Loucy (cell line): ENCODE data around the gene NEMP2.

ENCODE experiments used
- H2AFZ ChIP-seq: fragments of 200-600 bp; sonication (generic); 2 replicates; pipeline ENCODE4 v1.6.0; 2016; ENCODE audit warnings: antibody characterized with exemption, mild to moderate bottlenecking, low read length, moderate library complexity
- H3F3A ChIP-seq: fragments of 200-600 bp; 2 replicates; pipeline ENCODE4 v1.6.0; 2016; ENCODE audit warnings: antibody characterized with exemption, low read depth, mild to moderate bottlenecking
- H3K27me3 ChIP-seq: fragments of 200-600 bp; sonication (generic); 2 replicates; pipeline ENCODE4 v1.6.1; 2014; ENCODE audit warnings: low read length, mild to moderate bottlenecking; ENCODE audit not compliant: insufficient read depth, poor library complexity, severe bottlenecking
- H3K36me3 ChIP-seq: fragments of 200-600 bp; sonication (generic); 2 replicates; pipeline ENCODE4 v1.6.1; 2016; ENCODE audit warnings: low read length; ENCODE audit not compliant: insufficient read depth
- H3K4me1 ChIP-seq: fragments of 200-600 bp; sonication (generic); 2 replicates; pipeline ENCODE4 v1.5.1; 2014; ENCODE audit warnings: low read length, mild to moderate bottlenecking; ENCODE audit not compliant: insufficient read depth, poor library complexity, severe bottlenecking
- H3K4me2 ChIP-seq: fragments of 200-600 bp; sonication (generic); 2 replicates; pipeline ENCODE4 v1.6.0; 2014; ENCODE audit warnings: antibody characterized with exemption, low read length, low read depth, mild to moderate bottlenecking; ENCODE audit not compliant: poor library complexity, severe bottlenecking
- H3K4me3 ChIP-seq: fragments of 200-600 bp; sonication (generic); 2 replicates; pipeline ENCODE4 v1.5.1; 2014; ENCODE audit warnings: low read length, mild to moderate bottlenecking, mixed read lengths; ENCODE audit not compliant: poor library complexity, severe bottlenecking
- H3K79me2 ChIP-seq: fragments of 200-600 bp; sonication (generic); 2 replicates; pipeline ENCODE4 v1.6.1; 2014; ENCODE audit warnings: low read length; ENCODE audit not compliant: insufficient read depth
- H3K9ac ChIP-seq: fragments of 200-600 bp; sonication (generic); 2 replicates; pipeline ENCODE4 v1.6.0; 2014; ENCODE audit warnings: mild to moderate bottlenecking, low read depth, low read length, moderate library complexity; ENCODE audit not compliant: poor library complexity, severe bottlenecking
- H3K9me2 ChIP-seq: fragments of 200-600 bp; sonication (generic); replicated peaks from 2 replicates; pipeline ENCODE4 v1.6.1; 2016; ENCODE audit warnings: low read depth, low read length, mixed read lengths
- H3K9me3 ChIP-seq: fragments of 200-600 bp; sonication (generic); 2 replicates; pipeline ENCODE4 v1.6.1; 2014; ENCODE audit warnings: mild to moderate bottlenecking, antibody characterized with exemption, low read length, low read depth; ENCODE audit not compliant: insufficient read depth
- H4K20me1 ChIP-seq: fragments of 200-600 bp; sonication (generic); 2 replicates; pipeline ENCODE4 v1.6.0; 2014; ENCODE audit warnings: antibody characterized with exemption, low read length, mild to moderate bottlenecking; ENCODE audit not compliant: insufficient read depth, poor library complexity, severe bottlenecking
- EZH2phosphoT487 ChIP-seq: fragments of 200-600 bp; IDR thresholded peaks from 2 replicates; pipeline ENCODE4 v1.6.1; 2018; ENCODE audit warnings: antibody characterized with exemption, mild to moderate bottlenecking, moderate library complexity, borderline replicate concordance
- TF ChIP-seq, protein P1 (sequence below): fragments of 200-600 bp; sonication (generic); conservative IDR thresholded peaks from 2 replicates; pipeline ENCODE4 v1.5.1; 2014; ENCODE audit warnings: mild to moderate bottlenecking, antibody characterized with exemption, low read length

The NEMP2 gene

DNA sequence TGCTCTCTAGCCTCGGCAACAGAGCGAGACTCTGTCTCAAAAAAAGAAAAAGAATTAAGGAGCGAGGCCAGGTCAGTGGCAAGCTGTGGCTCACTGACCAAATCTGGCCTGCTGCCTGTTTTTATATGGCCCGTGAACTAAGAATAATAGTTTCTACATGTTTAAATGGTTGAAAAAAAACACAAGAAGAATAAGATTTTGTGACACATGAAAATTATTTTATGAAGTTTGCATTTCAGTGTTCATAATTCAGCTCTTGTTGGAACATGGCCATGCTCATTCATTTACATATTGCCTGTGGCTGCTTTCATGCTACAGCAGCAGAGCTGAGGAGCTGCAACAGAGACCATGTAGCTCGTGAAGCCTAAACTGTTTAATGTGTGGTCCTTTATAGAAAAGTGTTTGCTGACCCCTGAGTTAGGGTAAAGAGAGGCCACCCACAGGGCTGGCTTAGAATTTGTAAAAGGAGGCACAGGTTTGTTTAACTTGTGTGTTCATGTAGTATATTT is 66.9 kb downstream of the NEMP2 start:
- peaks cover 18% of the 10 kb centered on the region; the same call in 1 of the 2 replicates for H3K79me2 ChIP-seq
- H3K9ac ChIP-seq, result no peak overlapping the region
- H2AFZ ChIP-seq, result no peak overlapping the region

DNA sequence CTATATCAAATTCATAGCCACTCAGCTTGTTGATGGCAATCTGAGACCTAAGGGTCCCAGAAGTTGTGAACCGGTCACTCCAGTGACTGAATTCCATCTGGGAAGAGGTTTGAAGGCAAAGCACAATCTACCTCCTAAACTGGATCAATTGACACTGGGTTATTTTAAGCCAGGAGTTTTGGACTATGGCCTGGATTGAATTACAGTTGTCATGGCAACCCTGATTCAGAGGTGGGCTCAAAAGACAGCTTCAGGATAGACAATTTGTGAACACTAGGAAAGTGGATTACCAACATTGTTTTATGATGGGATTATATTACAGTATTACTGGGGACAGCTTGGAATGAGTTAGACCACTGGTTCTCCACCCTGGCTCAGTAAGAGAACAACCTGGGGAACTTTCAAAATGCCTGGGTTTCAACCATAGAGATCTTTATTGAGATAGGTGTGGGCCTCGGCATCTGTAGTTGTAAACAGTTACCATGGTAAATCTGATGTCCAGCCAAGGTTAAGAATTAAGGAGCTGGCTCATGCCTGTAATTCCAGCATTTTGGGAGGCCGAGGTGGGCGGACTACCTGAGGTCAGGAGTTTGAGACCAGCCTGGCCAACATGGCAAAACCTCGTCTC is 67.6 kb downstream of the NEMP2 start:
- no peak overlapping the region for H3K9ac ChIP-seq
- H3K4me1 ChIP-seq, result peaks cover 40% of the 10 kb centered on the region
- peaks cover 10% of the 10 kb centered on the region; the same call in 1 of the 2 replicates for H3F3A ChIP-seq
- H3K27me3 ChIP-seq, result no peaks in the 10 kb centered on the region
- H4K20me1 ChIP-seq, result no peaks in the 10 kb centered on the region
- H3K4me2 ChIP-seq, result no peak overlapping the region
- H2AFZ ChIP-seq, result no peak overlapping the region
- TF ChIP-seq EZH2phosphoT487, result no peak
- TF ChIP-seq, protein P1, sequence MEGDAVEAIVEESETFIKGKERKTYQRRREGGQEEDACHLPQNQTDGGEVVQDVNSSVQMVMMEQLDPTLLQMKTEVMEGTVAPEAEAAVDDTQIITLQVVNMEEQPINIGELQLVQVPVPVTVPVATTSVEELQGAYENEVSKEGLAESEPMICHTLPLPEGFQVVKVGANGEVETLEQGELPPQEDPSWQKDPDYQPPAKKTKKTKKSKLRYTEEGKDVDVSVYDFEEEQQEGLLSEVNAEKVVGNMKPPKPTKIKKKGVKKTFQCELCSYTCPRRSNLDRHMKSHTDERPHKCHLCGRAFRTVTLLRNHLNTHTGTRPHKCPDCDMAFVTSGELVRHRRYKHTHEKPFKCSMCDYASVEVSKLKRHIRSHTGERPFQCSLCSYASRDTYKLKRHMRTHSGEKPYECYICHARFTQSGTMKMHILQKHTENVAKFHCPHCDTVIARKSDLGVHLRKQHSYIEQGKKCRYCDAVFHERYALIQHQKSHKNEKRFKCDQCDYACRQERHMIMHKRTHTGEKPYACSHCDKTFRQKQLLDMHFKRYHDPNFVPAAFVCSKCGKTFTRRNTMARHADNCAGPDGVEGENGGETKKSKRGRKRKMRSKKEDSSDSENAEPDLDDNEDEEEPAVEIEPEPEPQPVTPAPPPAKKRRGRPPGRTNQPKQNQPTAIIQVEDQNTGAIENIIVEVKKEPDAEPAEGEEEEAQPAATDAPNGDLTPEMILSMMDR, result no peak
- H3K9me3 ChIP-seq, result no peaks in the 10 kb centered on the region
- no peak overlapping the region for H3K4me3 ChIP-seq
- H3K9me2 ChIP-seq, result no peaks in the 10 kb centered on the region
- H3K36me3 ChIP-seq, result peaks cover 4% of the 10 kb centered on the region; the same call in 1 of the 2 replicates
- H3K79me2 ChIP-seq, result peaks cover 24% of the 10 kb centered on the region; the same call in 1 of the 2 replicates

More for the DNA sequence above, 66.9 kb downstream of the NEMP2 start:
- TF ChIP-seq, protein P1, result no peak
- TF ChIP-seq EZH2phosphoT487, result no peak
- peaks cover 40% of the 10 kb centered on the region for H3K4me1 ChIP-seq
- no peaks in the 10 kb centered on the region for H3K27me3 ChIP-seq
- peaks cover 10% of the 10 kb centered on the region; the same call in 1 of the 2 replicates for H3F3A ChIP-seq
- H3K36me3 ChIP-seq, result peaks cover 4% of the 10 kb centered on the region; the same call in 1 of the 2 replicates
- H3K9me3 ChIP-seq, result no peaks in the 10 kb centered on the region
- no peaks in the 10 kb centered on the region for H3K9me2 ChIP-seq
- peak overlapping the region; percentile 33 for H3K4me2 ChIP-seq
- no peaks in the 10 kb centered on the region for H4K20me1 ChIP-seq
- no peak overlapping the region for H3K4me3 ChIP-seq

DNA sequence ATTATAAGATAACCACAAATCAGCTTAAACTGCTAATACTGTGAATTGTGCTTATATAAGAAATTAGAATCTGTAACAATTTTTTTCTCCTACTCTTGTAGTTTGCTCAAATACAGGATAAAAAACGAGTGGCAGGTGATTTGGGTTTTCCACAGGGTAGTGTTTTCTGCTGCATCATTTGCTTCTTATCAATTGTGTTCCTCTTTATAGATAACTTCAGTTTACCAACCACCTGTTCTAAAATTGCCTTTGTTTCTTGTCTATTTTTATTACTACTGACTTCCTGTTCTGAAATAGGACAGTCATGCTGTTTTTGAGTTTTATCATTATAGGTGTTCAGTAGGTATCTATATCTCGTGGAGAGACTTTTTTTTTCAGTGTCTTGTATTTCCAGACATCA is 69.5 kb downstream of the NEMP2 start:
- no peaks in the 10 kb centered on the region for H3K27me3 ChIP-seq
- H2AFZ ChIP-seq, result no peak overlapping the region
- peak overlapping the region; percentile 31 for H3K4me2 ChIP-seq
- H3K9me2 ChIP-seq, result no peaks in the 10 kb centered on the region
- H3K79me2 ChIP-seq, result peaks cover 30% of the 10 kb centered on the region
- H3K9ac ChIP-seq, result no peak overlapping the region
- H3F3A ChIP-seq, result peaks cover 10% of the 10 kb centered on the region; the same call in 1 of the 2 replicates
- no peaks in the 10 kb centered on the region for H4K20me1 ChIP-seq
- H3K4me3 ChIP-seq, result no peak overlapping the region
- H3K4me1 ChIP-seq, result peaks cover 40% of the 10 kb centered on the region
- no peak for TF ChIP-seq EZH2phosphoT487
- no peaks in the 10 kb centered on the region for H3K9me3 ChIP-seq
- no peaks in the 10 kb centered on the region for H3K36me3 ChIP-seq

DNA sequence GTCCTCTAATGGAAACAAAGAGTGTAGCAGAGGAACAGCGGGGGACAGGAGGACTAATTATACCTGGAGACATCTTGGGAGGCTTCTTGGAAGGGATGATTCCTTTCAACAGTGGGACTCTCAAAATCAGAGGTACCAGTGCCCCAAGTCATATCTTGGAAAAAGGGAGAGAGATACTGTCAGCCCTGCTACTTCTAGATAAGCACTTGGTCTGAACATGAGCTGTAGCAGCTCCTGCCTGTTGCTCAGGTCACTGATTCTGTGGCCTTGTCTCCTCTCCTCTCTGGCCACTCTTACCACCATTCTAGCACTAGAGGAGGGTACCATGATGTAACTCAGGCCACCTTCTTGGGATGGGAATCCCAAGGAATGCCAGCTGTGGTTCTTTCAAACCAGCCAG is 71.9 kb downstream of the NEMP2 start:
- Histone ChIP-seq H3K9ac (no peak overlapping the region), H3K4me2 (no peak overlapping the region), H4K20me1 (no peaks in the 10 kb centered on the region), H3K9me2 (no peaks in the 10 kb centered on the region), H3K36me3 (no peaks in the 10 kb centered on the region), H3K9me3 (no peaks in the 10 kb centered on the region), H3F3A (peaks cover 1% of the 10 kb centered on the region; the same call in 1 of the 2 replicates), H3K4me1 (peaks cover 22% of the 10 kb centered on the region), H3K4me3 (no peak overlapping the region), H2AFZ (no peak overlapping the region), H3K27me3 (no peaks in the 10 kb centered on the region), H3K79me2 (peaks cover 27% of the 10 kb centered on the region)
- TF ChIP-seq, protein P1, result no peak
- TF ChIP-seq EZH2phosphoT487, result no peak
